Upper lobe of right lung (tissue), 1 donor: ENCODE data around the gene TBX4. TPM values are rescaled to one million over a fixed set of nuclear protein-coding genes. Genes with fewer than 3 reads are reported as not detected.
A peak's percentile ranks its signal among the peaks of the same experiment; 100 is the strongest.

Experiments used
- ATAC-seq: fragments of 200-7000 bp; cut with Tn5 transposase; one replicate; pipeline ENCODE4 v1.9.1; 2020; ENCODE audit warnings: mild to moderate bottlenecking, moderate library complexity
- DNase-seq: peaks from one replicate; pipeline ENCODE4 v3.0.0-alpha.2; 2020
- H3K27ac ChIP-seq: fragments of 200-600 bp; one replicate; pipeline ENCODE4 v1.8.0; 2022
- H3K27me3 ChIP-seq: fragments of 200-600 bp; one replicate; pipeline ENCODE4 v1.8.0; 2022; ENCODE audit warnings: mild to moderate bottlenecking
- H3K36me3 ChIP-seq: fragments of 200-600 bp; one replicate; pipeline ENCODE4 v1.8.0; 2022
- H3K4me1 ChIP-seq: fragments of 200-600 bp; one replicate; pipeline ENCODE4 v1.8.0; 2022
- H3K4me3 ChIP-seq: fragments of 200-600 bp; one replicate; pipeline ENCODE4 v1.8.0; 2022; ENCODE audit warnings: mild to moderate bottlenecking
- H3K9me3 ChIP-seq: fragments of 200-600 bp; one replicate; pipeline ENCODE4 v1.8.0; 2022
- CTCF ChIP-seq: fragments of 200-600 bp; IDR thresholded peaks from one replicate; pipeline ENCODE4 v1.8.0; 2022; ENCODE audit warnings: antibody characterized with exemption
- intact Hi-C: fragments of 100-400 bp; cut with DNase I; formaldehyde crosslinking; loops from one replicate; pipeline ENCODE4 v1.11.0; 2022
- total RNA-seq: library from RNA; stranded (reverse); fragmentation: NEBNext Ultra II Directional; extraction: Animal tissue kit (Norgen Biotek cat#: 25700); gene quantifications from one replicate; pipeline ENCODE4 v1.2.1, GENCODE V29; 2021
- donor health status: DM: no; HTN: yes; CAD: no; lungs with severe emphysema.

The TBX4 gene
- total RNA-seq, 1 donor from 2014 or later = 28.6 TPM

GRCh38 chr17:61466246-61466645 is 14.0 kb downstream of the TBX4 start:
- intact Hi-C loops = no loop called here
- Histone ChIP-seq H3K4me3 (no peak overlapping the region), H3K27me3 (peaks cover 19% of the 10 kb centered on the region), H3K9me3 (no peaks in the 10 kb centered on the region), H3K36me3 (peaks cover 5% of the 10 kb centered on the region), H3K27ac (no peak overlapping the region), H3K4me1 (peaks cover 21% of the 10 kb centered on the region)
- no peak for TF ChIP-seq CTCF
- DNase-seq (peak; percentile 27), ATAC-seq (no peak)

- H3K9me3 ChIP-seq = no peaks in the 10 kb centered on the region
- no peak overlapping the region for H3K4me3 ChIP-seq
- peaks cover 7% of the 10 kb centered on the region for H3K27me3 ChIP-seq
- peaks cover 5% of the 10 kb centered on the region for H3K36me3 ChIP-seq
- peak; percentile 59 for ATAC-seq
- intact Hi-C loops = no loop called here
- H3K27ac ChIP-seq = no peak overlapping the region
- H3K4me1 ChIP-seq = peaks cover 11% of the 10 kb centered on the region
- no peak for TF ChIP-seq CTCF
- DNase-seq = peak; percentile 63
Measured at GRCh38 chr17:61467416-61468262, 15.4 kb downstream of the TBX4 start.

GRCh38 chr17:61468263-61468907 is 16.2 kb downstream of the TBX4 start:
- no peak overlapping the region for H3K27ac ChIP-seq
- DNase-seq (peak; percentile 47), ATAC-seq (no peak)
- no peaks in the 10 kb centered on the region for H3K27me3 ChIP-seq
- peaks cover 9% of the 10 kb centered on the region for H3K4me1 ChIP-seq
- H3K4me3 ChIP-seq = no peak overlapping the region
- intact Hi-C loops = no loop called here
- H3K9me3 ChIP-seq = no peaks in the 10 kb centered on the region
- TF ChIP-seq CTCF = no peak
- peaks cover 5% of the 10 kb centered on the region for H3K36me3 ChIP-seq

- no peak for TF ChIP-seq CTCF
- Histone ChIP-seq H3K36me3 (peaks cover 5% of the 10 kb centered on the region), H3K4me3 (no peak overlapping the region), H3K27me3 (no peaks in the 10 kb centered on the region), H3K9me3 (no peaks in the 10 kb centered on the region), H3K4me1 (peaks cover 5% of the 10 kb centered on the region), H3K27ac (no peak overlapping the region)
- ATAC-seq = no peak
- intact Hi-C loops = no loop called here
- DNase-seq = no peak
Measured at GRCh38 chr17:61469474-61469873, 17.3 kb downstream of the TBX4 start.

GRCh38 chr17:61469949-61470348 is 17.7 kb downstream of the TBX4 start:
- Histone ChIP-seq H3K27ac (no peak overlapping the region), H3K27me3 (no peaks in the 10 kb centered on the region), H3K9me3 (no peaks in the 10 kb centered on the region), H3K4me1 (peaks cover under 1% of the 10 kb centered on the region), H3K36me3 (peaks cover 5% of the 10 kb centered on the region), H3K4me3 (no peak overlapping the region)
- TF ChIP-seq CTCF = no peak
- intact Hi-C loops = no loop called here
- DNase-seq (no peak), ATAC-seq (no peak)
